Mesenchymal stem cell (in vitro differentiated cells and primary cell): ENCODE measurements around the gene TMEM72.

Source experiments
- DNase-seq: peaks from one replicate; pipeline ENCODE4 v3.0.0-alpha.2; 2013
- H2AFZ ChIP-seq: one replicate; pipeline ENCODE4 v1.6.1; 2013; ENCODE audit warnings: low read depth, mild to moderate bottlenecking, control low read depth, inconsistent platforms, low read length, moderate library complexity
- H2AK5ac ChIP-seq: 2 replicates; pipeline ENCODE4 v1.6.1; 2013; ENCODE audit warnings: low read length, moderate library complexity, mild to moderate bottlenecking, inconsistent platforms; ENCODE audit not compliant: severe bottlenecking
- H2BK120ac ChIP-seq: one replicate; pipeline ENCODE4 v1.6.1; 2013; ENCODE audit warnings: low read depth, mild to moderate bottlenecking, inconsistent platforms, low read length, moderate library complexity
- H2BK12ac ChIP-seq, 2 experiments: one replicate each; pipeline ENCODE4 v1.6.1; 2013; ENCODE audit warnings: inconsistent platforms in 2 of 2, low read length in 2 of 2, mild to moderate bottlenecking in 2 of 2, moderate library complexity in 2 of 2, control low read depth in 1 of 2
- H2BK15ac ChIP-seq: one replicate; pipeline ENCODE4 v1.6.1; 2013; ENCODE audit warnings: mild to moderate bottlenecking, low read depth, inconsistent platforms; ENCODE audit not compliant: poor library complexity, severe bottlenecking
- H2BK5ac ChIP-seq: 2 replicates; pipeline ENCODE4 v1.6.1; 2013; ENCODE audit warnings: low read depth, mild to moderate bottlenecking, low read length, control low read depth, inconsistent platforms; ENCODE audit not compliant: poor library complexity, severe bottlenecking
- H3K14ac ChIP-seq, 2 experiments: one replicate each; pipeline ENCODE4 v1.6.1; 2013; ENCODE audit warnings: inconsistent platforms in 2 of 2, low read length in 2 of 2, control low read depth in 1 of 2, mild to moderate bottlenecking in 1 of 2, moderate library complexity in 1 of 2
- H3K18ac ChIP-seq, 2 experiments: one replicate each; pipeline ENCODE4 v1.6.1; 2013; ENCODE audit warnings: inconsistent platforms in 2 of 2, low read length in 2 of 2, control low read depth in 1 of 2, low read depth in 1 of 2, mild to moderate bottlenecking in 1 of 2
- H3K23ac ChIP-seq, 2 experiments: one replicate each; pipeline ENCODE4 v1.6.1; 2013; ENCODE audit warnings: inconsistent platforms in 2 of 2, low read length in 2 of 2, mild to moderate bottlenecking in 2 of 2, moderate library complexity in 2 of 2, control low read depth in 1 of 2
- H3K27ac ChIP-seq: 2 replicates; pipeline ENCODE4 v1.5.1; 2013; ENCODE audit warnings: mild to moderate bottlenecking, moderate library complexity, low read length, control low read depth, inconsistent platforms; ENCODE audit not compliant: poor library complexity, severe bottlenecking
- H3K27me3 ChIP-seq, 2 experiments: 2 replicates each; pipeline versions ENCODE4 v1.6.1 to v1.7.0; 2013; ENCODE audit warnings: low read length in 2 of 2, mild to moderate bottlenecking in 2 of 2, moderate library complexity in 2 of 2, control low read depth in 1 of 2, inconsistent platforms in 1 of 2; ENCODE audit not compliant: control insufficient read depth in 1 of 2, insufficient read depth in 1 of 2
- H3K36me3 ChIP-seq, 2 experiments: 2 replicates each; pipeline versions ENCODE4 v1.6.1 to v1.7.0; 2013; ENCODE audit warnings: low read length in 2 of 2, control low read depth in 1 of 2, inconsistent platforms in 1 of 2, low read depth in 1 of 2, mild to moderate bottlenecking in 1 of 2; ENCODE audit not compliant: insufficient read depth in 2 of 2, control insufficient read depth in 1 of 2
- H3K4ac ChIP-seq, 2 experiments: one replicate each; pipeline ENCODE4 v1.6.1; 2013; ENCODE audit warnings: inconsistent platforms in 2 of 2, low read length in 2 of 2, mild to moderate bottlenecking in 2 of 2, moderate library complexity in 2 of 2, control low read depth in 1 of 2, low read depth in 1 of 2
- H3K4me1 ChIP-seq: 2 replicates; pipeline ENCODE4 v1.6.1; 2013; ENCODE audit warnings: low read depth, low read length, control low read depth; ENCODE audit not compliant: control insufficient read depth, insufficient read depth
- H3K4me2 ChIP-seq: 2 replicates; pipeline ENCODE4 v1.6.1; 2013; ENCODE audit warnings: low read length, mild to moderate bottlenecking, inconsistent platforms; ENCODE audit not compliant: poor library complexity, severe bottlenecking
- H3K4me3 ChIP-seq, 2 experiments: 2 replicates each; pipeline versions ENCODE4 v1.5.1 to v1.7.0; 2013; ENCODE audit warnings: low read length in 2 of 2, mild to moderate bottlenecking in 2 of 2, control low read depth in 1 of 2, low read depth in 1 of 2; ENCODE audit not compliant: insufficient read depth in 1 of 2
- H3K79me1 ChIP-seq: replicated peaks from 2 replicates; pipeline ENCODE4 v1.6.1; 2013; ENCODE audit warnings: mild to moderate bottlenecking, control low read depth, low read length, inconsistent platforms; ENCODE audit not compliant: poor library complexity, severe bottlenecking
- H3K9ac ChIP-seq: 2 replicates; pipeline ENCODE4 v1.7.0; 2013; ENCODE audit warnings: mild to moderate bottlenecking, low read length, moderate library complexity
- H3K9me3 ChIP-seq: 2 replicates; pipeline ENCODE4 v1.7.0; 2013; ENCODE audit warnings: mild to moderate bottlenecking, low read length; ENCODE audit not compliant: control insufficient read depth
- H4K8ac ChIP-seq: one replicate; pipeline ENCODE4 v1.6.1; 2013; ENCODE audit warnings: inconsistent platforms, mild to moderate bottlenecking, low read length, moderate library complexity
- H4K91ac ChIP-seq: one replicate; pipeline ENCODE4 v1.6.1; 2013; ENCODE audit warnings: mild to moderate bottlenecking, low read length, inconsistent platforms
- WGBS: methylation state at CpG from one replicate; pipeline ENCODE4 v1.1.7; 2013; ENCODE audit warnings: mixed read lengths; 5-methylcytosine and 5-hydroxymethylcytosine counted together

TMEM72 gene

GRCh38 chr10:44973323-44974081 lies 62.4 kb downstream of the TMEM72 start:
- H3K4me3 ChIP-seq = no peak overlapping the region
- no peak overlapping the region for H3K4me2 ChIP-seq
- DNase-seq = no peak
- no peak overlapping the region for H2AFZ ChIP-seq
- H3K9me3 ChIP-seq = no peaks in the 10 kb centered on the region
- H3K9ac ChIP-seq = peak overlapping the region; percentile 89
- H3K18ac ChIP-seq = peak overlapping the region; percentile 24 to 72
- H2BK12ac ChIP-seq = peak overlapping the region; percentile 49 to 97
- no peak overlapping the region for H2BK120ac ChIP-seq
- H3K36me3 ChIP-seq = peaks cover 41 to 52% of the 10 kb centered on the region in 2 experiments
- no peak overlapping the region for H3K27ac ChIP-seq
- WGBS = 74% methylated on average over 18 of the region's 18 CpGs
- no peak overlapping the region for H3K14ac ChIP-seq
- peak overlapping the region; percentile 60 for H4K91ac ChIP-seq
- no peak overlapping the region for H2BK15ac ChIP-seq
- H4K8ac ChIP-seq = no peak overlapping the region
- peaks cover 16% of the 10 kb centered on the region for H3K79me1 ChIP-seq
- H3K23ac ChIP-seq = peak overlapping the region in 1 of 2 experiments; percentile 11
- peak overlapping the region; percentile 11 for H2AK5ac ChIP-seq
- peak overlapping the region in 1 of 2 experiments; percentile 93 for H3K4ac ChIP-seq
- H3K4me1 ChIP-seq = peaks cover 40% of the 10 kb centered on the region
- H2BK5ac ChIP-seq = no peak overlapping the region
- H3K27me3 ChIP-seq = no peaks in the 10 kb centered on the region

GRCh38 chr10:44974082-44974627 lies 63.0 kb downstream of the TMEM72 start:
- Histone ChIP-seq H2AK5ac (peak overlapping the region; percentile 95), H2BK12ac (peak overlapping the region; percentile 96 to 97), H2BK5ac (no peak overlapping the region), H2BK120ac (peak overlapping the region; percentile 93), H3K4ac (peak overlapping the region; percentile 93), H4K91ac (peak overlapping the region; percentile 97), H3K18ac (peak overlapping the region; percentile 96 to 98), H3K79me1 (peaks cover 14% of the 10 kb centered on the region), H3K27me3 (no peaks in the 10 kb centered on the region), H3K14ac (peak overlapping the region in 1 of 2 experiments; percentile 15), H3K4me2 (no peak overlapping the region), H3K36me3 (peaks cover 41 to 52% of the 10 kb centered on the region in 2 experiments), H2BK15ac (peak overlapping the region; percentile 84), H3K4me1 (peaks cover 42% of the 10 kb centered on the region), H2AFZ (peak overlapping the region; percentile 65), H4K8ac (peak overlapping the region; percentile 99), H3K9ac (peak overlapping the region; percentile 89), H3K4me3 (peak overlapping the region; percentile 10 to 76), H3K9me3 (no peaks in the 10 kb centered on the region), H3K23ac (peak overlapping the region in 1 of 2 experiments; percentile 11), H3K27ac (no peak overlapping the region)
- no peak for DNase-seq
- 55% methylated on average over 7 of the region's 7 CpGs for WGBS

- Histone ChIP-seq H4K91ac (peak overlapping the region; percentile 97), H2BK12ac (peak overlapping the region; percentile 82 to 96), H2AK5ac (peak overlapping the region; percentile 95), H2BK15ac (peak overlapping the region; percentile 99), H3K4me3 (peak overlapping the region; percentile 34 to 76), H3K9ac (peak overlapping the region; percentile 89), H3K9me3 (no peaks in the 10 kb centered on the region), H3K79me1 (peaks cover 12% of the 10 kb centered on the region), H3K23ac (peak overlapping the region in 1 of 2 experiments; percentile 67), H4K8ac (peak overlapping the region; percentile 99), H3K4ac (peak overlapping the region; percentile 93 to 97), H3K4me2 (peak overlapping the region; percentile 66), H3K18ac (peak overlapping the region; percentile 96 to 98), H3K4me1 (peaks cover 49% of the 10 kb centered on the region), H2BK120ac (peak overlapping the region; percentile 93), H3K14ac (peak overlapping the region in 1 of 2 experiments; percentile 96), H3K27ac (peak overlapping the region; percentile 91), H2AFZ (peak overlapping the region; percentile 65), H3K36me3 (peaks cover 40 to 49% of the 10 kb centered on the region in 2 experiments), H3K27me3 (no peaks in the 10 kb centered on the region), H2BK5ac (peak overlapping the region; percentile 95)
- peak; percentile 64 for DNase-seq
- WGBS = 8% methylated on average over 43 of the region's 46 CpGs
Observed at GRCh38 chr10:44974628-44975430, 63.7 kb downstream of the TMEM72 start.
